GM18505 (cell line): ENCODE data around the gene BRPF1.

Experiments used
- ATAC-seq: cut with Tn5 transposase; IDR thresholded peaks from one replicate; pipeline ENCODE4 v1.9.1; 2021; ENCODE audit not compliant: unreplicated experiment
- POLR2A ChIP-seq: IDR thresholded peaks from 4 replicates; pipeline ENCODE4 v1.6.1; 2011; ENCODE audit warnings: borderline replicate concordance; ENCODE audit not compliant: insufficient read depth, insufficient read length; ENCODE audit errors: extremely low read depth

BRPF1 gene

DNA sequence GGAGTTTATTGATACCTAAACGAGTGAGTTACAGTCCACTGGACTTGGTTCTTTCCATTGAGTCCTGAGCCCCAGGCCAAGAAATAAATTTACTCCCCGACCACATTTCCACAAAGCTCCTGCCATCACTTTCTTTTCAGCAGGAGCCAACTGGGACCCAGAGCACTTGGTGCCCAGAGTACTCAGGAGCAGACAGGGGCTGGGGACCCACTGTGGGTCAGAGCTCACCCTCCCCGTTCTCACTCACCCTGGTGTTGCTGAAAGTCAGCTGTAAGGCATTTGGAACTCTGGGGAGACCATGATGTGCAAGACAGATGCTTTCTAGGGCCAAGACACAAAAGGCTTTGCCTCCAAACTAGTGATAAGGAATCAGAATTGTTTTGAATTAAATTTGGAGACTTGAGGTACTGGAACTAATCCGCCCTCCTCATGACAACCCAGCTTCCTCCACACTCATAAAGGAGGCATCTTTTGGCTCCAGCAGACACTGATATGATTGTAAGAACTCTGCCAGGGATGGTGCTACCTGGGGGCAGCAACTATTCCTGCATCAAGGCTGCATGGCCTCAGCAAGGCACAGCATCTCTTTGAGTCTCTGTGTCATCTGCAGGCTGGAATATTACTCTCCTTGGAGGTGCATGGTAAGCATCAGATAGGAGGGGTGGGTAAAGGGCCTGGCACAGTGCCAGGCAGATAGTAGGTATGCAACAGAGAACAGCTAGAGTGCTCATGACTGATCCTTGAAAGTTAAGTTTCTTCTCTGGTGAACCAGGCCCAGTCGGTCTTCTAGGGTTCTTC is 45.6 kb downstream of the BRPF1 start:
- ATAC-seq, result no peak
- TF ChIP-seq POLR2A, result no peak

DNA sequence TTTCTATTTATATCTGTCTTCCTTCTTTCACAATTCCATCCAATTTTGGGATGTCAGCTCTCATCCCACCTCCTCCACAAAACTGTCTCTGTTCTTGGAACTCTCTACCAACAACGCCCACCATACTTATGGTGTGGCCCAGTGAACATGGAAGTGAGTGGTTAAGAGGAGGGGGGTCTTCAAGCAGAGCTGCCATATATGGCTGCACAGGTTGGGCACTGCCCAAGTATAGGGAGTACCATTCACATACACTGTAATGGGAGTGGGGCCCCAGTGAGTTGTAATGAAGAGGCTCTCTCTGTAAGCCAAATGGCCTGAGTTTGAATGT is 46.1 kb downstream of the BRPF1 start:
- no peak for ATAC-seq
- TF ChIP-seq POLR2A, result no peak

- TF ChIP-seq POLR2A, result no peak
- ATAC-seq, result no peak
These were observed 46.9 kb downstream of the BRPF1 start for GRCh38 chr3:9778143-9779074.

GRCh38 chr3:9779075-9779593 is 47.6 kb downstream of the BRPF1 start:
- no peak for ATAC-seq
- no peak for TF ChIP-seq POLR2A

GRCh38 chr3:9779721-9780457 is 48.4 kb downstream of the BRPF1 start:
- TF ChIP-seq POLR2A, result no peak
- peak; percentile 53 for ATAC-seq

- no peak for ATAC-seq
- TF ChIP-seq POLR2A, result no peak
These were observed 48.9 kb downstream of the BRPF1 start for GRCh38 chr3:9780458-9780812.

DNA sequence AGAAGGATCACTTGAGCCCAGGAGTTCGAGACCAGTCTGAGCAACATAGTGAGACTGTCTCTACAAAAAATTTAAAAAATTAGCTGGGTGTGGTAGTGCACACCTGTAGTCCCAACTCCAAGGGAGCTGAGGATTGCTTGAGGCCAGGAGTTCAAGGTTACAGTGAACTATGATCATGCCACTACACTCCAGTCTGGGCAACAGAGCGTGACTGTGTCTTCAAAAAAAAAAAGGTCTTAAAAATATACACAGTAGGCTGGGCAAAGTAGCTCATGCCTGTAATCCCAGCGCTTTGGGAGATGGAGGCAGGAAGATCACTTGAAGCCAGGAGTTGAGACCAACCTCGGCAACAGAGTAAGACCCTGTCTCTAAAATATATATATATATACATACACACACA is 49.4 kb downstream of the BRPF1 start:
- no peak for ATAC-seq

GRCh38 chr3:9781551-9781950 is 50.0 kb downstream of the BRPF1 start:
- no peak for ATAC-seq
- no peak for TF ChIP-seq POLR2A

More for the DNA sequence above, 49.4 kb downstream of the BRPF1 start:
- TF ChIP-seq POLR2A, result no peak

DNA sequence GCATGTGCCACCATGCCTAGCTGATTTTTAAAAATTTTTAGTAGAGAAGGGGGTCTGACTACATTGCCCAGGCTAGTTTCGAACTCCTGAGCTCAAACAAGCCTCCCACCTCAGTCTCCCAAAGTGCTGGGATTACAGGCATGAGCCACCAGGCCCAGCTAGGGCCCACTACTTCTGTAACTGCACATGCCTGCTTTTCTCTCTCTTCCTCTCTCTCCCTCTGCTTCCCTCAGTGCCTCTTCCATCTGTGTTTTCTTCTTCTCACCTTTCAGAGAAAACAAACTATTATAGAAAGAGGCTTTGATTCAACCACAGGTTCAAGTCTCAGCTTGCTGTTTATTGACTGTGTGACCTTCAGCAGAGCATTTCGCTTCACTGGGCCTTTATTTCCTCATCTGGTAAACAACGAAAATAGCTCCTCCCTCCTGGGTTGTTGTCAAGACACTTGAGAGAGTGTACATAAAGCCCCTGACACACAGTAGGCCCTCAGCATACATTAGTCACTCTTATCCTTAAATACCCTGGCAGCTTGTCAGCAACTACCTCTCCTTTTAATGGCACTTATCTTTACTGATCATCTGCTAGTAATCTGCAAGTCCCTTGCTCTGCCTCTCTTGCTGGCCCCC is 50.6 kb downstream of the BRPF1 start:
- no peak for TF ChIP-seq POLR2A
- ATAC-seq, result no peak

GRCh38 chr3:9782770-9783169 is 51.2 kb downstream of the BRPF1 start:
- ATAC-seq, result no peak
- no peak for TF ChIP-seq POLR2A

- TF ChIP-seq POLR2A, result no peak
- ATAC-seq, result no peak
These were observed 52.4 kb downstream of the BRPF1 start for GRCh38 chr3:9783954-9784353.

DNA sequence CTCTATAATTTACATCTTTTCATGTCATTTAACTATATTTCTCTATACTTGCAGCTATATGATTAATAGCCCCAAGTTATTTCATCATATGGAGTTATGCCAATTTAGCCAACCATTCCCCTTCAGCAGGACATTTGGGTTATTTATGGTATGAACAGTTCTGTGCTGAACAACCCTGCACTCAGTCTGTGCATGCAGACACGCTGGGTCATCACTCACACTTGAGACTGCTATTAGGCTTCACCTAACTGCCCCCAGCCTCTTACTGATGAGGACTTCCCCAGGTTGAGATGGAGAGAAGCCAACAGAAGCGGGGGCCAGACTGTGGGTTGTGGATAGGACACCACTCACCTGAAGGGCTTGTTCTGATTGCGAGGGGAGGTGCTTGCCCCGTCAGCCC is 53.4 kb downstream of the BRPF1 start:
- ATAC-seq, result no peak
- TF ChIP-seq POLR2A, result no peak

DNA sequence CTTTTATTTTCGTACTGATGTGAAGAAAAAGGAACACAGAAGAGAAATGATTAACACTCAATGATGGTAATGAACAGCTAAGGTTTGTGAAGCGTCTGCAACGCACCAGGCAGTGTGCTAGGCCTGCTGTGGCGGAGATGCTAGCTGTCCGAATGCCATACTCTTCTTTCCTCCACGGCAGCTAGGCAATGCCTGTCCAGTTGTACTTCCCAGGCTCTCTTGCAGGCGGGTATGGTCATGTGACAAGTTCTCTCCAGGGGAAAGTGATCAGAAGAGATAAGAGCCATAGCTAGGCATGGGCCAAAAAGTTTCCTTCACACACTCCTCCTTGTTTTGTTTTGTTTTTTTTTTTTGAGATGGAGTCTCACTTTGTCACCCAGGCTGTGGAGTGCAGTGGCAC is 54.1 kb downstream of the BRPF1 start:
- no peak for TF ChIP-seq POLR2A
- ATAC-seq, result no peak
